Mammary microvascular endothelial cell (primary cell): ENCODE results near the gene HLA-C. TPM values are rescaled to one million over a fixed set of nuclear protein-coding genes. Genes with fewer than 3 reads are reported as not detected.

ENCODE experiments used
- total RNA-seq: library from RNA; depleted of rRNA; stranded (reverse); fragments of >200 nt; gene quantifications from 2 replicates; pipeline ENCODE4 v1.2.3, GENCODE V29; 2015

The HLA-C gene
- total RNA-seq, result 389 and 466 TPM in 2 replicates

GRCh38 chr6:31271641-31272357 is at the start of gene HLA-C:
HLA-C (minus strand) TSS chr6:31272092; CDS start chr6:31272071, 21 bp downstream.

Other genes with a start within 250 kb of the HLA-C start
- not detected in 2 replicates for gene C6orf15, start 159.5 kb downstream of the HLA-C start, total RNA-seq
- gene PSORS1C1, start 157.3 kb downstream of the HLA-C start, total RNA-seq, result 2.1 and 2.7 TPM in 2 replicates
- not detected in 2 replicates for gene CDSN, start 151.6 kb downstream of the HLA-C start, total RNA-seq
- gene PSORS1C2, start 133.0 kb downstream of the HLA-C start, total RNA-seq, result not detected in 2 replicates
- gene CCHCR1, start 114.3 kb downstream of the HLA-C start, total RNA-seq, result 16.7 and 23.1 TPM in 2 replicates
- gene TCF19, start 113.5 kb downstream of the HLA-C start, total RNA-seq, result 49.8 and 50.2 TPM in 2 replicates
- gene POU5F1, start 101.4 kb downstream of the HLA-C start, total RNA-seq, result 1.3 TPM in 1 of 2 replicates, not detected in the other
- 1,271 and 2,245 TPM in 2 replicates for gene HLA-B, start 85.1 kb upstream of the HLA-C start, total RNA-seq
- gene MICA, start 131.5 kb upstream of the HLA-C start, total RNA-seq, result 4.7 and 5.2 TPM in 2 replicates
- 19.6 and 21.7 TPM in 2 replicates for gene MICB, start 226.1 kb upstream of the HLA-C start, total RNA-seq